ENCODE results near the gene DUSP1. TPM values are rescaled to one million over a fixed set of nuclear protein-coding genes. Genes with fewer than 3 reads are reported as not detected.

The DUSP1 gene
- total and polyA plus RNA-seq, 2 of the 4 experiments (the other 2 are of a cell fraction): 304 to 467 TPM

GRCh38 chr5:172805018-172805683 is 34.2 kb upstream of the DUSP1 start:
- Histone ChIP-seq H3K4ac (ENCODE audit: low read depth, low read length) (0 out of 2 replicates have a peak overlapping the region, but pooled peaks have one; percentile 18), H3K56ac (ENCODE audit: extremely low read depth, insufficient read depth, low read length) (no peak overlapping the region), H3K4me2 (ENCODE audit: low read depth, low read length) (no peak overlapping the region), H3K4me3 (ENCODE audit: insufficient read depth, low read depth, low read length) (no peak overlapping the region), H4K20me1 (ENCODE audit: insufficient read depth, low read length) (no peaks in the 10 kb centered on the region), H3K36me3 (ENCODE audit: control insufficient read depth, insufficient read depth, low read length) (no peaks in the 10 kb centered on the region), H2AK5ac (ENCODE audit: low read depth, low read length) (no peak overlapping the region), H3K27ac (ENCODE audit: insufficient read depth, low read length) (no peak overlapping the region), H4K91ac (ENCODE audit: insufficient read depth, low read depth, low read length) (no peak overlapping the region), H3K18ac (ENCODE audit: low read depth, low read length) (no peak overlapping the region), H3K14ac (replicated peaks; ENCODE audit: low read depth, low read length) (no peak overlapping the region), H2AFZ (replicated peaks; ENCODE audit: low read length, poor library complexity) (no peak overlapping the region), H3K9me3 (ENCODE audit: control insufficient read depth, insufficient read depth, low read length) (peaks cover 3% of the 10 kb centered on the region), H2AK9ac (replicated peaks; ENCODE audit: low read depth, low read length, poor library complexity) (no peak overlapping the region), H3K4me1 (ENCODE audit: control insufficient read depth, insufficient read depth, low read length) (peaks cover 23% of the 10 kb centered on the region), H4K8ac (ENCODE audit: low read depth in 2 of 2, low read length in 2 of 2) (no peak overlapping the region), H2BK120ac (ENCODE audit: low read depth, low read length) (peak overlapping the region; percentile 14; the same call in 1 of the 2 replicates), H2BK15ac (ENCODE audit: low read depth, low read length) (no peak overlapping the region), H3K23ac (ENCODE audit: low read depth, low read length) (no peak overlapping the region), H2BK5ac (ENCODE audit: low read depth, low read length, poor library complexity, severe bottlenecking) (no peak overlapping the region), H3K79me1 (ENCODE audit: low read depth in 1 of 2, low read length in 2 of 2) (peaks cover 12 to 32% of the 10 kb centered on the region in 2 experiments), H3K9ac (ENCODE audit: low read depth, low read length) (no peak overlapping the region), H3K27me3 (ENCODE audit: control insufficient read depth, insufficient read depth, low read length) (no peaks in the 10 kb centered on the region), H3K9me1 (ENCODE audit: insufficient read depth, low read length) (peaks cover 21% of the 10 kb centered on the region), H2BK20ac (ENCODE audit: low read depth, low read length) (no peak overlapping the region), H4K5ac (ENCODE audit: low read depth, low read length) (no peak overlapping the region)
- in situ Hi-C loops (cut with MboI; ENCODE audit: low sequenced_read_pairs) (no loop called here), intact Hi-C loops (cut with micrococcal nuclease) (no loop called here), dilution Hi-C loops (cut with HindIII; ENCODE audit: low sequenced_read_pairs, unreplicated experiment) (no loop called here)
- POLR2A ChIA-PET (ENCODE audit: unreplicated experiment): no interaction called here
- CTCF ChIA-PET: no interaction called here
- no peak for ATAC-seq (ENCODE audit: low read depth)
- 75 to 100% methylated on average over 1 to 2 of the region's 3 CpGs for WGBS, 2 experiments (ENCODE audit: extremely low coverage in 2 of 2, insufficient read length in 1 of 2)
- no TSS peak for BruUV-seq (replicated peaks)
- TF ChIP-seq MXI1 (IDR thresholded peaks at IDR 0.05; ENCODE audit: borderline replicate concordance, low read depth, low read length) (no peak), RFX5 (IDR thresholded peaks at IDR 0.05; ENCODE audit: low read depth, low read length) (no peak), RAD21 (IDR thresholded peaks at IDR 0.05; ENCODE audit: low read length) (no peak), POLR2A (IDR thresholded peaks at IDR 0.05; ENCODE audit: low read depth, low read length) (no peak), BHLHE40 (IDR thresholded peaks at IDR 0.05; ENCODE audit: low read depth, low read length) (no peak), RCOR1 (IDR thresholded peaks at IDR 0.05; ENCODE audit: insufficient replicate concordance, low read length) (no peak), FOS (IDR thresholded peaks at IDR 0.05; ENCODE audit: low read depth, low read length) (no peak), CHD1 (IDR thresholded peaks at IDR 0.05; ENCODE audit: low read depth, low read length) (no peak), CEBPB (IDR thresholded peaks at IDR 0.05; ENCODE audit: low read depth, low read length) (no peak), USF2 (IDR thresholded peaks at IDR 0.05; ENCODE audit: low read depth, low read length) (no peak), NFE2L2 (IDR thresholded peaks at IDR 0.05; ENCODE audit: low read depth, low read length) (no peak), MAFK (IDR thresholded peaks at IDR 0.05; ENCODE audit: low read depth, low read length) (no peak), MAZ (IDR thresholded peaks at IDR 0.05; ENCODE audit: borderline replicate concordance, low read depth, low read length) (no peak)
- TF ChIP-seq, protein P1, sequence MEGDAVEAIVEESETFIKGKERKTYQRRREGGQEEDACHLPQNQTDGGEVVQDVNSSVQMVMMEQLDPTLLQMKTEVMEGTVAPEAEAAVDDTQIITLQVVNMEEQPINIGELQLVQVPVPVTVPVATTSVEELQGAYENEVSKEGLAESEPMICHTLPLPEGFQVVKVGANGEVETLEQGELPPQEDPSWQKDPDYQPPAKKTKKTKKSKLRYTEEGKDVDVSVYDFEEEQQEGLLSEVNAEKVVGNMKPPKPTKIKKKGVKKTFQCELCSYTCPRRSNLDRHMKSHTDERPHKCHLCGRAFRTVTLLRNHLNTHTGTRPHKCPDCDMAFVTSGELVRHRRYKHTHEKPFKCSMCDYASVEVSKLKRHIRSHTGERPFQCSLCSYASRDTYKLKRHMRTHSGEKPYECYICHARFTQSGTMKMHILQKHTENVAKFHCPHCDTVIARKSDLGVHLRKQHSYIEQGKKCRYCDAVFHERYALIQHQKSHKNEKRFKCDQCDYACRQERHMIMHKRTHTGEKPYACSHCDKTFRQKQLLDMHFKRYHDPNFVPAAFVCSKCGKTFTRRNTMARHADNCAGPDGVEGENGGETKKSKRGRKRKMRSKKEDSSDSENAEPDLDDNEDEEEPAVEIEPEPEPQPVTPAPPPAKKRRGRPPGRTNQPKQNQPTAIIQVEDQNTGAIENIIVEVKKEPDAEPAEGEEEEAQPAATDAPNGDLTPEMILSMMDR (conservative IDR thresholded peaks at IDR 0.05; ENCODE audit: low read depth, low read length): no peak
- DNase-seq: no peak
